Stimulated activated naive CD8-positive, alpha-beta T cell treated with anti-CD3 and anti-CD28 coated beads, Interleukin-15, amount 100 ng/mL, for 72 hours (primary cell): Measurements from ENCODE around the gene TMEM169.
A peak's percentile ranks its signal among the peaks of the same experiment; 100 is the strongest.

Experiments
- ATAC-seq: fragments of 150-1000 bp; cut with Tn5 transposase; 2 replicates; pipeline ENCODE4 v1.10.0; 2021; ENCODE audit warnings: mild to moderate bottlenecking, moderate library complexity
- DNase-seq, 2 donors: peaks; one replicate each; pipeline ENCODE4 v3.0.0; 2021 to 2022
- H3K27ac Mint-ChIP-seq, 2 donors: one replicate each; pipeline ENCODE4 v1.8.0; 2022; ENCODE audit warnings: mild to moderate bottlenecking in 2 of 2, mixed read lengths in 2 of 2, moderate library complexity in 2 of 2
- H3K27me3 Mint-ChIP-seq: one replicate; pipeline ENCODE4 v1.8.0; 2022; ENCODE audit warnings: mixed read lengths
- H3K4me1 Mint-ChIP-seq: one replicate; pipeline ENCODE4 v1.8.0; 2022; ENCODE audit warnings: mild to moderate bottlenecking, mixed read lengths
- H3K4me3 Mint-ChIP-seq, 2 donors: one replicate each; pipeline ENCODE4 v1.8.0; 2022; ENCODE audit warnings: mild to moderate bottlenecking in 2 of 2, mixed read lengths in 2 of 2, moderate library complexity in 1 of 2
- H3K9me3 Mint-ChIP-seq, 2 donors: one replicate each; pipeline ENCODE4 v1.8.0; 2022; ENCODE audit warnings: mixed read lengths in 2 of 2

The TMEM169 gene, protein sequence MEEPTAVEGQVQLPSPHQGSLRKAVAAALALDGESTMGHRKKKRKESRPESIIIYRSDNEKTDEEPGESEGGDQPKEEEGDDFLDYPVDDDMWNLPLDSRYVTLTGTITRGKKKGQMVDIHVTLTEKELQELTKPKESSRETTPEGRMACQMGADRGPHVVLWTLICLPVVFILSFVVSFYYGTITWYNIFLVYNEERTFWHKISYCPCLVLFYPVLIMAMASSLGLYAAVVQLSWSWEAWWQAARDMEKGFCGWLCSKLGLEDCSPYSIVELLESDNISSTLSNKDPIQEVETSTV

DNA sequence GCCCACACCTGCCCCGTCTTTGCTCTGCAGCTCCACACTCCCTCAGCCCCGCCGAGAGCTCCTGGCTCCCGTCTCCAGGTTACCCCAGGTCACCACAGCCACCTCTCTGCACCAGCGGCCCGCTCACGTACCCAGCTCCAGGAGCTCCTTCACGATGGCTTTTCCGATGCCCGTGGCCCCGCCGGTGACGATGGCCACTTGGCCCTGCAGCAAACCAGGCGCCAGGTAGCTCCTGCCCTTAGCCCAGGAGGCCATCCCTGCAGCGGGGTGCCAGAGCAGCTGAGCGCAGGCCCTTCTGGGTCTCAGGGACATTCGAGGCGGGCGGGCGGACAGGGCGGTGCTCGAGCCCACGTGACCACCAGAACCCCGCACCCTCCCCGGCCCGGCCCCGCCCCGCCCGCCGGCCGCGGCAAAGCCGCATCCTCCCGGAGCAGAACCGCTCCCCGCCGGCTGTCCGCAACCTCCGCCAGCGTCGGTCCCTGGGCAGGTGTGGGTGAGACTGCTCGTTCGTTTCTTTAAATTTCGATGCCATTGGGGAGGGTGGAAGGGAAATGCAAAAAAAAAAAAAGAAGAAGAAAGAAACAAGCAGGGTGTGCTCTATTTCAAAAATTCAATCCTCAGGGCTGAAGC lies at the start of gene TMEM169, which contains the start of gene PECR:
TMEM169 (plus strand) TSS at position 433 of the 630 bp plus-strand sequence. CDS start 14,045 bp downstream, outside the sequence.
PECR (minus strand) TSS at position 323 of the 630 bp plus-strand sequence; CDS start at position 255, 68 bp downstream.
- no peaks in the 10 kb centered on the region for H3K27me3 Mint-ChIP-seq
- H3K4me3 Mint-ChIP-seq: peak within 1 kb of the TSS; percentile 87 to 97
- peaks cover 58% of the 10 kb centered on the region for H3K4me1 Mint-ChIP-seq
- DNase-seq (peak; percentile 72 to 73), ATAC-seq (peak; percentile 95)
- no peaks in the 10 kb centered on the region for H3K9me3 Mint-ChIP-seq
- peak within 1 kb of the TSS; percentile 95 to 99 for H3K27ac Mint-ChIP-seq

DNA sequence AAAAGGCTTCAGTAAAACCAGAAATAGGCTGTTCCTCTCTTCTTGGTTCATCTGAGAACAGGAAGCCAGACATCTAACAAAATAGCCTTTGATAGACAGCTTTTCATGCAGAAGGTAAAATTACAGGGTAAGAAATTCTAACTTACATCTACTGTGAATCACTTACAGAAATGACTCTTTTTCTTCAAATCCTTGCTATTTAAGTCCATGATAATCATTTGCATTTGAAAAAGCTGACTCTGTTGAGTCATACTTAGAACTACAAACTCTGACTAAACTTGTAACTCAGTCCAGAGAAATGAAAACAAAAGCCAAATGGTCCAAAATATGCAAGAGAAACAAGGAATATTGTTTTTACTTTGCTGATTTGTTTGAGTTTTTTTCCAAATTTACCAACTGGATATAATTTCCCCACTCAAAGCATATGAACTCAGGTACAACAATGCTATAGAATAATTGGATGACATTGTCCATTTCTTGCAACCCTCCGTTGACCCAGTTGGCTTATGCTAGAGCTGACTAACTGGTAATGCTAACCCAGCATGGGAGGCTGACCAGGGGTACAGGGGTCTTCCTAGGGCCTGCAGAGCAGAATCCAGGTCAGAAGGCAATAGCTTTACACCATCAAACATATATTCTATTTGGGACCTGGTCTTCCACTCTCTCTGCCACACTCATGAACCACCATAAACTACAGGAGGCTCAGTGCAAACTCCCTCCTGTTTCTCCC lies 49.6 kb upstream of the TMEM169 start:
- ATAC-seq: peak; percentile 85

DNA sequence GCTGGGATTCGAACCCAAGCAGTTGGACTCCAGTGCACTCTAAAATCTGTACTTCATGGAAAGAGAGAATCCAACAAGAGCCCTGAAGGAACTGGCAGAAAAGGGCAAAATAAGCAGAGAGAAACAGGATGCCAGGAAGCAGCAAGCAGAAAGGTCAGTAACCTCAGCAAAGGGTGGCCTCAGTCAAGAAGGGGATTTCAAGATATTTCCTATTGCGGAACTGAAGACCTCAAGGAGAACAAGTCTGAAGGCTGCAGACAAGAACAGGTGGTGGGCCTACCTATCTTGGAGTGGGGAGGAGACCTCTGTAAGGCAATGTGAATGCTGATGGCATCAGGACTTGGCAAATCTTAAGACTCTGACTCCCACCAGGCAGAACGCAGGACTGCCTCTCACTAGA lies 48.3 kb upstream of the TMEM169 start:
- Mint-ChIP-seq H3K27me3 (no peaks in the 10 kb centered on the region), H3K9me3 (no peaks in the 10 kb centered on the region), H3K27ac (no peak overlapping the region), H3K4me1 (peaks cover 50% of the 10 kb centered on the region), H3K4me3 (no peak overlapping the region)
- DNase-seq (no peak), ATAC-seq (no peak)

More for the DNA sequence above, 49.6 kb upstream of the TMEM169 start:
- Mint-ChIP-seq H3K4me3 (peak overlapping the region; percentile 60 to 66), H3K27me3 (no peaks in the 10 kb centered on the region), H3K27ac (peak overlapping the region; percentile 27 to 73), H3K9me3 (no peaks in the 10 kb centered on the region), H3K4me1 (peaks cover 50% of the 10 kb centered on the region)
- no peak for DNase-seq

DNA sequence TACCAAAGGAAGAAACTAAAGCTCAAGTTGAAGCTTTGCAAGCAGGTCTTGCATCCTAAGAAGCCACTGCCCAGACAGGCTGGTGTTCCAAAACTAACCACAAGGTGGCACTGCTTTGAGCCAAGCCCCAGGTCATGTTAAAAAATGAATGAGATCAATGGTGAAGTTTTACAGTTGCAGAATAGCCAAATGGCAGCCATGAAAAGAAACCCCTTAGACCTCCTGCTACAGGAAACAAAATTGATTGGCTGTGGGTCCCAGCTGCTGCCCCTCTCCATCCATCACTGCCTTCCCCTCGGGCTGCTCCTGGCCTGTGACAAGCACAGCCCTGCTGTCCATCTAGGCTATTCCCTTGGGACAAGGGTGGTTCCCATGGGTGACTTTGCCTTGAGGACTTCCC lies 47.7 kb upstream of the TMEM169 start:
- Mint-ChIP-seq H3K27ac (no peak overlapping the region), H3K4me1 (peaks cover 50% of the 10 kb centered on the region), H3K9me3 (no peaks in the 10 kb centered on the region), H3K27me3 (no peaks in the 10 kb centered on the region), H3K4me3 (no peak overlapping the region)
- DNase-seq (peak; percentile 75 to 79), ATAC-seq (peak; percentile 54)

DNA sequence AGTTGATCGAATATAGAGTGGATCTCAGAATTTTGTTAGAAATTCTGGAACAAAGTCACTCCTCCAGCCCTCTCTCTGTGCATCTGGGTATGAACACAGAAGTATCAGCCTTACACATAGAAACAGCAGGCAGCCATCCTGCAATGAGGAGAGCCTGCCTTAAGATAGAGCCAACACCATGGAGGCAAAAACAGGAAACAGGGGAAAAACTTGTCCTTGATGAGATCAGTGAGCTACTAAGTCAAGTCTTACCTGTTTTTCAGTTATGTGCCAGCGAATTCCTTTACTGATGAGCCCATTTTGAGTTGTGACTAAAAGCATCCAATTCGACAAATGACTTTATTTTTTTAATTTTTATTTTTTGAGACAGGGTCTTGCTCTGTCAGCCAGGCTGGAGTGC lies 41.8 kb upstream of the TMEM169 start:
- H3K4me3 Mint-ChIP-seq: no peak overlapping the region
- no peak for ATAC-seq
- peak overlapping the region in 1 of 2 donors; percentile 28 for H3K27ac Mint-ChIP-seq
- no peaks in the 10 kb centered on the region for H3K9me3 Mint-ChIP-seq
- no peak for DNase-seq
- H3K27me3 Mint-ChIP-seq: no peaks in the 10 kb centered on the region
- H3K4me1 Mint-ChIP-seq: peaks cover 2% of the 10 kb centered on the region

DNA sequence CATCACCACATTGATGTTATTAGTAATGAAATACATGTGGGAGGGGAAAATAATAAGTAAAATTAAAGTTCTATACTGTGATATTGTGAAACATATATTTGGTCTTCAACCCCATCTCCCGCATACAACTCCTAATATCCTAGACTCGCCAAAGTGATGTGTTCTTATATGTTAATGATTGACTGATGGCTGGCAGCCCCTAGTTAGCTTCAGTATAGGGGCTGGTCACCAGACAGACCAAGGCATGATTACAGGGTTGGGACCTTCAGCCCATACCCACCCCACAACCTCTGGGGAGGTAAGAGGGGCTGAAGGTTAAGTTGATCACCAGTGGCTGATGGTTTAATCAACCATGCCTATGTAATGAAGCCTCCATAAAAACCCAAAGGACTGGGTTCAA lies 40.3 kb upstream of the TMEM169 start:
- H3K9me3 Mint-ChIP-seq: no peaks in the 10 kb centered on the region
- no peak overlapping the region for H3K4me3 Mint-ChIP-seq
- H3K27ac Mint-ChIP-seq: no peak overlapping the region
- ATAC-seq (no peak), DNase-seq (no peak)
- H3K4me1 Mint-ChIP-seq: peaks cover 8% of the 10 kb centered on the region
- H3K27me3 Mint-ChIP-seq: no peaks in the 10 kb centered on the region

DNA sequence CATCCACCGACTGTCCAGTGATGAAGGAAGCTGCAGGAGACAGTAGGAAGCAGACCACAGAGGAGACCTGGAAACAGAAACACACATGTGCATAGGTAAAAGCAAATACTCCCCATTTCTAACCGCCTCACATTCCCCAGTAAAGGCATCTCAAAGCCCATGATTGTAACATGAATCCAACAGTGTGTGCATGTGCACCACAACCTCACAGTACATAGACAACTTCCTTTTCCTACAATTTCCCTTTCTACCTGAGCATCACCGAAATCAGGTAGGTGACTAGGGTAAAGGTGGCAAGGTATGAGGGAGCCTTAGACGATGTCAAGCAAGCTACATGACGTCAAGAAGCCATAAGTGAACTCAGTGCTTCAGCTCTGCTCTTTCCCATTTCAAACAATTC lies 37.8 kb upstream of the TMEM169 start:
- no peak for DNase-seq
- no peak overlapping the region for H3K4me3 Mint-ChIP-seq
- no peaks in the 10 kb centered on the region for H3K27me3 Mint-ChIP-seq
- no peak for ATAC-seq
- H3K9me3 Mint-ChIP-seq: no peaks in the 10 kb centered on the region
- H3K27ac Mint-ChIP-seq: no peak overlapping the region
- peaks cover 8% of the 10 kb centered on the region for H3K4me1 Mint-ChIP-seq

DNA sequence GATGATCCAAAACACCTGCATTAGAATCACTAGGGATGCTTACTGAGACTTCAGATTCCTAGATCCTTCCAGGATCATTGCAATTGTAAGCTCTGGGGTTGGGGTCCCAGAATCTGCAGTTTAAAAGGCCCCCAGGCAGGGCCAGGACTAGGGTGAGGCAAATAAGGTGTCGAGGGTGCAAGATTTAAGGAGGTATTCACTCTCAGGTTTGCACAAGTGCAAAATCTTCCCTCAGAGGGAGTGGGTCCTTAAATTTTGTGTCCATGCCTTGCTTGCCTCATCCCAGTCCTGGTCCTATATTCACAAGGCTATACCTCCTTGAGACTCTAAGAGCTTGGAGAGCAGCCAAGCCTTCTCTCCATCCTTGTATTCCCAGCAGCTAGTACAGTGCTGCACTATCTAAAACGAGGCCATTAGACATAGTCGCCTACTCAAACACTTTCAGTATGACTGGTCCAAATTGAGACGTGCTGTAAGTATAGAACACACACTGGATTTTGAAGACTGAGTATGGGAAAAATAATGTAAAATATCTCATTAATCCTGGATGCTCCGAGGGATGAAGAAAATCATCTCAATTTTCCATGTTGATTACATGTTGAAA lies 36.7 kb upstream of the TMEM169 start:
- H3K4me3 Mint-ChIP-seq: no peak overlapping the region
- no peaks in the 10 kb centered on the region for H3K27me3 Mint-ChIP-seq
- peaks cover 8% of the 10 kb centered on the region for H3K4me1 Mint-ChIP-seq
- ATAC-seq (no peak), DNase-seq (no peak)
- no peaks in the 10 kb centered on the region for H3K9me3 Mint-ChIP-seq
- peak overlapping the region in 1 of 2 donors; percentile 80 for H3K27ac Mint-ChIP-seq

DNA sequence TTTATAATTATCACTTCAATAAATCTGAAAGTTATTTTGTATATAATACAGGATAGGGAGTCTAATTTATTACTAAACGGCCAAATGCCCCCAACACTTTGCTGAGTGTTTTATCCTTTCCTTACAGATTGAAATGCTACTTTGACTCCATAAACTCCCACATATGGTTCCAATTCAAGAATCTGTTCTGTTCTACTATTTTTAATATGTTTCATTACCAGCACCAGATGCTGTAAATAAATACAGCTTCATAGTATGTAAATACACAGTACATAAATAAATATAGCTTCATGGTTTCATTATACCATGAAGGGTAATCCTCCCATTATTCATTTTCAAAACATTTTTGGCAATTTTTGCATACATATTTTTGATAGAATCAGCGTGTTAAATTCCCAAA lies 34.3 kb upstream of the TMEM169 start:
- H3K4me3 Mint-ChIP-seq: no peak overlapping the region
- no peak for DNase-seq
- H3K27me3 Mint-ChIP-seq: no peaks in the 10 kb centered on the region

DNA sequence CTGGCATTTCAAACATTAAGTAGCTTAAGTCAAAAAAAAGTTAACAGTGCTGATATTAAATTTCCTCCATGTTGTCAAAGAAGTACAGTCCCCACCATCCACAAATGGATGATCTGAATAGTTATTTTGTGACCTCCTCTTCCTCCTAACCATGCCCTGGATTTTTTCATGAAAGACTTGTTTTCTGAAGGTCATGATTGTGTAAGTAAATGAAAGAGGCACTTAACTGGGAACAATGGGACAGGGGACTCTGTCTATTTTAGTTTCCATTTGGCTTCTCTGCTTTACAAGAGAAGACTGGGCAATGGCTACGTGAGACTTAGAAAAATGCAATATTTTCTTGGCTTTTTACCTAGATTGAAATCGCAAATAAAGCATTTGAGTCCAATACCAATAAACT lies 32.3 kb upstream of the TMEM169 start:
- no peak overlapping the region for H3K4me3 Mint-ChIP-seq
- ATAC-seq: no peak
- H3K9me3 Mint-ChIP-seq: no peaks in the 10 kb centered on the region
- H3K27me3 Mint-ChIP-seq: no peaks in the 10 kb centered on the region
- H3K27ac Mint-ChIP-seq: no peak overlapping the region
- peaks cover 8% of the 10 kb centered on the region for H3K4me1 Mint-ChIP-seq
- DNase-seq: no peak

More for the DNA sequence above, 34.3 kb upstream of the TMEM169 start:
- H3K27ac Mint-ChIP-seq: no peak overlapping the region
- H3K9me3 Mint-ChIP-seq: no peaks in the 10 kb centered on the region
- peaks cover 8% of the 10 kb centered on the region for H3K4me1 Mint-ChIP-seq
- no peak for ATAC-seq

DNA sequence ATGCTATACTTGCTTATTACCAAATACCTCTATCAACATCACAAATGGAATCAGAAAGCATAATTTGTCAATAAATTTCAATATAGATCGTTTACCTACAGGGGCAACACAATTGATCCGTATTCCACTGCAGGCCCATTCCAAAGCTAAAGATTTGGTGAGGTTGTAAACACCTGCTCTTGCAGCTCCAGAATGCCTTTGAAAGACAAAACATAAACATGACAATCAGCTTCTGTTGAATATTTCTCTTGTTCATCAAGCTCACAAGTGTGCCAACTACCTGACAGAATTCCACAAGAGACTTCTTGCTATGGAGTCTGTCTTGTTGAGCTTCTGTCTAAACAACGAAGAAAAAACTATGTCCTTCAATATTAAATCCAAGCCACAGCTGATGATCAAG lies 30.4 kb upstream of the TMEM169 start:
- DNase-seq: no peak
- no peak overlapping the region for H3K4me3 Mint-ChIP-seq
- H3K4me1 Mint-ChIP-seq: no peaks in the 10 kb centered on the region
- H3K27me3 Mint-ChIP-seq: no peaks in the 10 kb centered on the region
- no peak for ATAC-seq
- H3K27ac Mint-ChIP-seq: no peak overlapping the region
- H3K9me3 Mint-ChIP-seq: no peaks in the 10 kb centered on the region

DNA sequence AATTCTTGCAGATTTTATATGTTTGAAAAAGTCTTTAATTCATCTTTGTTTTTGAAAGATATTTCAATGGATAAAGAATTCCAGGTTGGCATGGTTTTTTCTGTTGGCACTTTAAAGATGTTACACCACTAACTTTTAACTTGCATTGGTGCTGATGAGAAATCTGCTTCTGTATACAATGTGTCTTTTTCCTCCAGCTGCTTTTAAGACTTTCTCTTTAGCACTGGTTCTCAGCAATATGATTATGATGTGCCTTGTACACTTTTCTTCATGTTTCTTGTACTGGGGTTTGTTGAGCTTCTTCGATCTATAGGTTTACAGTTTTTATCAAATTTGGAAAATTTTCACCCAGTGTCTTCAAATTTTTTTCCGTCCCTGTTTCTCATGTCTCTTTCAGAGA lies 29.3 kb upstream of the TMEM169 start:
- ATAC-seq: no peak
- peaks cover 10% of the 10 kb centered on the region for H3K4me1 Mint-ChIP-seq
- H3K9me3 Mint-ChIP-seq: no peaks in the 10 kb centered on the region
- no peaks in the 10 kb centered on the region for H3K27me3 Mint-ChIP-seq
- no peak overlapping the region for H3K4me3 Mint-ChIP-seq
- DNase-seq: no peak
- H3K27ac Mint-ChIP-seq: no peak overlapping the region

DNA sequence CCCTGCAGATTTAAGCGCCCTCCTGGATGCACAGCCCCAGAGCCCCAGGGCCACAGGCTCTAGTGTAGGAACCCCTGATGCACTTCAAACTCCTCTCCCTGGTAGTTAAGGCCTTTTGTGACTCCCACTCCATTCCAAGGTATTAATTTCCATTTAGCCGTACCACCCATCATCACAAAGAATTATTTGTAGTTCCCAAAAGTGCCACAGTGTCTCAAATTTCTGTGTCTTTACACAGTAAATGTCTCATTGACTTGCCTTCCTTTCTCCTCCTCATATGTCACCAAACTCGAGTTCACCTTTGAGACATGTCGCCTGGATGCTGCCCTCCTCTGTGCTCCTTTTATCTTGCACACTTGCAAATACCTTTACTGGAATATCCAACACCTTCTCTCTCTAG lies 26.0 kb upstream of the TMEM169 start:
- H3K9me3 Mint-ChIP-seq: no peaks in the 10 kb centered on the region
- no peaks in the 10 kb centered on the region for H3K27me3 Mint-ChIP-seq
- peaks cover 26% of the 10 kb centered on the region for H3K4me1 Mint-ChIP-seq
- no peak overlapping the region for H3K27ac Mint-ChIP-seq
- H3K4me3 Mint-ChIP-seq: no peak overlapping the region
- DNase-seq: no peak
- no peak for ATAC-seq

DNA sequence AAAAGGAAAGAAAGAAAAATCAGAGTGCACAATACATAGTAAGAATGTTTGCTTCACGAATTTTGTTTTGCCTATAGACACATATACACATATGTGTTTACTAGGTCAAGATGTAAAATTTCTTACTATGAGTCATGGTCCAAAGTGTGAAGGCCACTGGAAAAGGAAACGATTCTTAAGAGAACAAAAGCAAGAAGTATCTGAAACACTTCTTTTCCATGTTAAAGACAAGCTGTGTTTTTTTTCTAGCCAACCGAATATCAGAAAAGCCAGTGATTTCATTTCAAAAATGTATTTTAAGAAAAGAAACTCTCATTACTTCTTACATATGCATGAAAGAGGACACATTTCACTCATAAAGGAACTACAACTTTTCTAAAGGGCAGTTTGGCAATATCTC lies 25.0 kb upstream of the TMEM169 start:
- ATAC-seq (no peak), DNase-seq (no peak)
- Mint-ChIP-seq H3K4me1 (peaks cover 26% of the 10 kb centered on the region), H3K4me3 (no peak overlapping the region), H3K9me3 (no peaks in the 10 kb centered on the region), H3K27me3 (no peaks in the 10 kb centered on the region), H3K27ac (no peak overlapping the region)

DNA sequence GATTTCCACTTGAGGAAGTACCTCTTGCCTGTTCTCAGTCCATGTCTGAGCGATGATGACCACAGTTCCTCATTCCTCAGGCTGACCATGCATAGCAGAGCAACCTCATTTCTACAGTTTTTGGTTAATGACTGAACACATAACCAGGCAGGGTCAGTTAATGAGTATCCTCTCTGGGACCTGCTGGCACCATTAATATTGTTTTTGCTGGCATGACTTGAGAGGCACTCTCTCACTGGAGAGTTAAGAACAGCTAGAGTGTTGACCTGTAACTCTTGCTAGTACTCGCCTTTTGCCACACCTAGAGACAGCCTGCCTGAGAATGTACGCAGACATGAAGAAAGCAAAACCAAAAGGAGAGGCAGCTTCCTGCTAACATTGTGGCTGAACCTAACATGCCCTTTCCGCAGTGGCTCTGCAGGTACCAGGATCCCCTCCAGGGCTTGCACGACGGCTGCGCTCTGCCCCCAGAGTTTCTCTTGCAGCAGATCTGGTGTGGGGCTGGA lies 24.0 kb upstream of the TMEM169 start:
- H3K4me1 Mint-ChIP-seq: peaks cover 26% of the 10 kb centered on the region
- peak overlapping the region; percentile 94 to 97 for H3K27ac Mint-ChIP-seq
- DNase-seq: peak; percentile 53 to 67
- no peaks in the 10 kb centered on the region for H3K27me3 Mint-ChIP-seq
- no peaks in the 10 kb centered on the region for H3K9me3 Mint-ChIP-seq
- peak; percentile 97 for ATAC-seq
- peak overlapping the region; percentile 76 to 82 for H3K4me3 Mint-ChIP-seq
